GM12875 (cell line): ENCODE data around the gene ADAMTS12.

Experiments used
- H3K4me3 ChIP-seq: one replicate; pipeline ENCODE4 v1.5.1; 2011; ENCODE audit warnings: low read depth, low read length, control low read depth
- TF ChIP-seq, protein P1 (sequence below): IDR thresholded peaks from 2 replicates; pipeline ENCODE4 v1.5.1; 2011; ENCODE audit warnings: low read depth, mild to moderate bottlenecking, control low read depth, inconsistent platforms, low read length, moderate library complexity, borderline replicate concordance; ENCODE audit not compliant: insufficient read depth

The ADAMTS12 gene

DNA sequence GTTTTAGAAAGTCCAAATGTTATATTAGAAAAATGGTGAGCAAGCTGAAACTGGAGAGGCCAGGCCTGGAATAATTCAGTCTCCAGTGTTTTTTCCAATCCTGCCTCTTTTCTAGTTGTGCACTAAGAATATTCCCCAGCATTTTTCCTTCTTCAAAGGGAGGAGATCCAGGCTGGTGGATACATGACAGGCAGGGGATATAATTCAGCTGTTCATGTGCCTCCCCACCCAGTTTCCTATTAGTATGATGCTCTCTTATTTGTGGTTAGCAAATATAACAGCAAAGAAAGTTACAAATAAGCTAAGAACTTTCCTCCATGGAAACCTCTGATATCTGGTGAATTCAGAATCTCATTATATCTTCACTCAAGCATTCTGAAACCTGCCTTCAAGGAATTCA, 234.6 kb downstream of the ADAMTS12 start:
- H3K4me3 ChIP-seq: no peak overlapping the region
- TF ChIP-seq, protein P1, sequence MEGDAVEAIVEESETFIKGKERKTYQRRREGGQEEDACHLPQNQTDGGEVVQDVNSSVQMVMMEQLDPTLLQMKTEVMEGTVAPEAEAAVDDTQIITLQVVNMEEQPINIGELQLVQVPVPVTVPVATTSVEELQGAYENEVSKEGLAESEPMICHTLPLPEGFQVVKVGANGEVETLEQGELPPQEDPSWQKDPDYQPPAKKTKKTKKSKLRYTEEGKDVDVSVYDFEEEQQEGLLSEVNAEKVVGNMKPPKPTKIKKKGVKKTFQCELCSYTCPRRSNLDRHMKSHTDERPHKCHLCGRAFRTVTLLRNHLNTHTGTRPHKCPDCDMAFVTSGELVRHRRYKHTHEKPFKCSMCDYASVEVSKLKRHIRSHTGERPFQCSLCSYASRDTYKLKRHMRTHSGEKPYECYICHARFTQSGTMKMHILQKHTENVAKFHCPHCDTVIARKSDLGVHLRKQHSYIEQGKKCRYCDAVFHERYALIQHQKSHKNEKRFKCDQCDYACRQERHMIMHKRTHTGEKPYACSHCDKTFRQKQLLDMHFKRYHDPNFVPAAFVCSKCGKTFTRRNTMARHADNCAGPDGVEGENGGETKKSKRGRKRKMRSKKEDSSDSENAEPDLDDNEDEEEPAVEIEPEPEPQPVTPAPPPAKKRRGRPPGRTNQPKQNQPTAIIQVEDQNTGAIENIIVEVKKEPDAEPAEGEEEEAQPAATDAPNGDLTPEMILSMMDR: no peak

DNA sequence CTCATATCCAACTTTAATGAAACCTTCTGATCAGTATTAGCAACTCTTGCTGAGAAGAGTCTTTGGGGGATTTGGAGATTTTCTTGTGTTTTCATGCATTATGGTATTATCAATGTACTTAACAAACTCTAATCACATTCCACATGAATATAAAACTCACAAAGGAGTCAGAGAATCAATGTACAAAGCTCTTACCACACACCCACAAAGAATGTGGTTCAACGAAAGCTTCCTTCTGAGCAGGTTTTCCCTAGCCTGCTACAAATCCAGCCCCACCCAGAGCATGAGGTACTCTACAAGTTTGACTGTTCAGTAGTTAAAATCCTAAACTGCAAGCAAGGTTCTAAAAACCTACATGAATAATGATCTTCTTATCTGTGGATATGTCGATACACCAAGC, 240.9 kb downstream of the ADAMTS12 start:
- TF ChIP-seq, protein P1: no peak
- no peak overlapping the region for H3K4me3 ChIP-seq

DNA sequence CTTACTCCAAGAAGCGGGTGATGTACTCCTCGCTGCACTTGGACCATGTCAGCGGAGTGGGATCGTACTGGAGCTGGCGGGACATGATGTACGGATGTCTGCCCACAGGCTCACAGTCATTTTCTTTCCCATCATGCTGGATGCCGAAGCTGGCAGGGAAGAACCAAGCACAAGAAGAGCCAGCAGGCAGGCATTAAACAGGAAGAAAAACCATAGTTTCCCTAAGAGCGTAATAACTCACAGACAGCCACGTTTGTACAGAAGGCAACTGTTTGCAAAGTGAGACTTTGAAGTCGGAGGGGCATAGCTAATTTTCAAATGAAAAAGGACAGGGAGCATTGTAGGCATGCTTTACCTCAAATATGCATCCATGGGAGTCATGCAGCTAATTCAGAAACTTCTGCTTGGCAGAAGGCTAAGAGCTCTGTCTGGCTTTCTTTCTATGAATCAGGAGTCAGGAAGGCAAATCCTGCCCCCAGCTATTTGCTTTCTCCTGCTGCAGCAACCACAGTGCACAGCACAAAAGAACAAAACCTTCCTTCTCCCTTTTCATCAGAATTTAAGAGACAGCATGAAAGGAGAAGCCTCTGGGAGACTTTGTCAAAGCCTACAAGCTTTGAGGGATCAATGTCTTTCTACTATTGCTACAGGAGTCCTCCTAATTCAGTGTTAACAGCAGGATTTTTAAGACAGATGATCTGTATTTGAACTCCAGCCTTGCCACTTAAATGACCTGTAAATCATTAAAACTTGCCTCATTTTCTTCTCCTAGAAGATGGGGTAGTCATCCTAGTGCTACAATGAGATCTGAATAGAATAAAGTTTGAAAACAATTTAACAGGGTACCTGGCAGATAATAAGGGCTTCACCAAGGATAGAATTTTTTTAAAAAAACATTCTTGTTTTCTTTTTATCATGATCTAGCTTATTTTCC, 242.0 kb downstream of the ADAMTS12 start:
- TF ChIP-seq, protein P1: no peak

DNA sequence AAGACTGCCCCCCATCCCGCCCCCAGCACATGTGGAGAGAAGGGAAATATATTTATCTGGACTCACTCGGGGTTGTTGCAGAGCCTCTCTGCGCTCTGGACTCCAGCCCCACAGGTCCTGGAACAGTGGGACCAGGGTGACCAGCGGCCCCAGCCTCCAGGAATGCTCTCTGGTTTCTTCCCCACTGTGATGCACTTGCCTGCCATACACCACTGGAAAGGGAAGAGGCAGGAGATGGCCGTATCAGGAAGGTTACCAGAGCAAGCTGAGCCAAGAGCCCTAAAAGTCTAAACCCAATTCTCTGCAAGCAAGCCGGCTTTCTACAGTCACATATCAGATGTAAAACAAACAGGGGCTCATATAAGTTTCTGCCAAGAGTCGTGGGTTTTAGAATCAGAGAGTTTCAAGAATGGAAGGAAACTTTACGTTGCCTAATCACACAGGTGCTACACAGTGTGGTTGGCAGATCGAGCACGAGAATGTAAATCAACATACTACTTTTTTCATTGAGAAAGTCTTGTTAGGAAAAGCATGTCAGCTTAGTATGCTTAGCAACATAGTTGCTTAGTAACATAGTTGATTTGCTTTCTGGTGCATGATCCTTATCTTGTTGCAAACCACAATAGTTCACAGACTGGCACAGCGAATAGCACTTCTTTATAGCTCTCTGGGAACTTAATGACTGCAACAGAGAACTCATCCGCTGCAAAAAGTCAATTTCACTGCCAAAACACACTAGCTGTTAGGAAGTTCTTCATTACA, 249.9 kb downstream of the ADAMTS12 start:
- TF ChIP-seq, protein P1: no peak
- H3K4me3 ChIP-seq: no peak overlapping the region

More for the DNA sequence above, 242.0 kb downstream of the ADAMTS12 start:
- no peak overlapping the region for H3K4me3 ChIP-seq

DNA sequence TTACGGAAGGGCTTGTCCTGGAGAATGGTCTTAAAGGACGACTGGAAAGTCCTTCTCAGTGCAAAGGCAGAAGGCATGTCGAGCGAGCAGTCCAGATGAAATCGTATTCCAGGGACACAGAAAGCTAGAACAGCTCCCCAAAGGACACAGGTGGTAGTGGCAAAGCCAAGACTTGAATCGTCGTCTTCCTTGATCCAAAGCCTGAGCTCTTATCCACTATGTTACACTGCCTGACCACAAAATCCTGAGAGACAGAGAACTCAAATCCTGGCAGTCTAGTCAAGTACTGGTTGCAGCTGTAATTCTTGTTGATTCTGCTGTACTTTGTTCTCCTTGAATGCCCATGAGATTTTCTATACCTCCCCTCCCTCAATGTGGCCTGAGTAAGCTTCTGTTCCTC, 252.3 kb downstream of the ADAMTS12 start:
- TF ChIP-seq, protein P1: no peak
- H3K4me3 ChIP-seq: no peak overlapping the region

DNA sequence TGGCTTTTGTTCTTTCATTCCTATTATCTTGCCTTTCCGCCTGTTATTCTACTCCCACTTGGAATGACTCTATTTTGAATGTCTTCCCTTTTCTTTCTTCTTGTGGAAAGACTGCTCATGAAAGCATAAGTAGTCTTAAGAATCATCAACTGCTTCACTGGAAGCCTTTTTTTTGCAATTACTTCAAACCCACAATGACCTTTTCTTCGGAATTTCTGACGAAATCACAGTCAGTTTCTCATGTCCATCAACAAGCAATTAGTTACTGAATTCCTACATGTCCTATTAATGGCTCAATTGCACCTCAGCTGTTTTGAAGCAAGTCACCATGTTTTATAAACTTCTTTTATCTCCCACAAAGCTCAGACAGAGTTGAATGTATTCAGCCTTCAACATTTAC, 254.8 kb downstream of the ADAMTS12 start:
- no peak overlapping the region for H3K4me3 ChIP-seq
- TF ChIP-seq, protein P1: no peak
